Gastrocnemius medialis (tissue), 4 donors: ENCODE data around the gene C16orf92.

Source experiments
- CTCF ChIP-seq, 5 experiments: fragments of 450-650 bp in 3 of 5; fragments of 200-600 bp in 2 of 5; sonication (generic) in 2 of 5; IDR thresholded peaks in 4 of 5; conservative IDR thresholded peaks in 1 of 5; 1 replicate in 4 of 5; 2 replicates in 1 of 5; pipeline ENCODE4 v1.5.1; 2016 to 2019; ENCODE audit warnings: antibody characterized with exemption in 5 of 5, mild to moderate bottlenecking in 3 of 5, moderate library complexity in 3 of 5
- POLR2A ChIP-seq, 2 donors: fragments of 450-650 bp; IDR thresholded peaks; one replicate each; pipeline ENCODE4 v1.6.1; 2017; ENCODE audit warnings: antibody characterized with exemption in 2 of 2, mild to moderate bottlenecking in 2 of 2, moderate library complexity in 2 of 2

- TF ChIP-seq POLR2A (IDR thresholded peaks at IDR 0.05), result no peak
- TF ChIP-seq CTCF (IDR thresholded peaks at IDR 0.05 in 4 of 5, conservative IDR thresholded peaks at IDR 0.05 in 1 of 5), result no peak
These were observed 34.5 kb upstream of the C16orf92 start for GRCh38 chr16:29988346-29989075.
